C4-2B (cell line): ENCODE data around the gene SNTG2.

ENCODE experiments used
- H3K27ac ChIP-seq: fragments of 450-650 bp; 2 replicates; pipeline ENCODE4 v1.5.1; 2017
- ZFX ChIP-seq: fragments of 450-650 bp; IDR thresholded peaks from 2 replicates; pipeline ENCODE4 v1.6.1; 2017
- TF ChIP-seq, protein P1 (sequence below): fragments of 450-650 bp; conservative IDR thresholded peaks from 2 replicates; pipeline ENCODE4 v1.5.1; 2017; ENCODE audit warnings: mild to moderate bottlenecking

The SNTG2 gene

GRCh38 chr2:1209246-1209645, 258.6 kb downstream of the SNTG2 start:
- TF ChIP-seq, protein P1, sequence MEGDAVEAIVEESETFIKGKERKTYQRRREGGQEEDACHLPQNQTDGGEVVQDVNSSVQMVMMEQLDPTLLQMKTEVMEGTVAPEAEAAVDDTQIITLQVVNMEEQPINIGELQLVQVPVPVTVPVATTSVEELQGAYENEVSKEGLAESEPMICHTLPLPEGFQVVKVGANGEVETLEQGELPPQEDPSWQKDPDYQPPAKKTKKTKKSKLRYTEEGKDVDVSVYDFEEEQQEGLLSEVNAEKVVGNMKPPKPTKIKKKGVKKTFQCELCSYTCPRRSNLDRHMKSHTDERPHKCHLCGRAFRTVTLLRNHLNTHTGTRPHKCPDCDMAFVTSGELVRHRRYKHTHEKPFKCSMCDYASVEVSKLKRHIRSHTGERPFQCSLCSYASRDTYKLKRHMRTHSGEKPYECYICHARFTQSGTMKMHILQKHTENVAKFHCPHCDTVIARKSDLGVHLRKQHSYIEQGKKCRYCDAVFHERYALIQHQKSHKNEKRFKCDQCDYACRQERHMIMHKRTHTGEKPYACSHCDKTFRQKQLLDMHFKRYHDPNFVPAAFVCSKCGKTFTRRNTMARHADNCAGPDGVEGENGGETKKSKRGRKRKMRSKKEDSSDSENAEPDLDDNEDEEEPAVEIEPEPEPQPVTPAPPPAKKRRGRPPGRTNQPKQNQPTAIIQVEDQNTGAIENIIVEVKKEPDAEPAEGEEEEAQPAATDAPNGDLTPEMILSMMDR: no peak
- no peak for TF ChIP-seq ZFX
- H3K27ac ChIP-seq: no peak overlapping the region

DNA sequence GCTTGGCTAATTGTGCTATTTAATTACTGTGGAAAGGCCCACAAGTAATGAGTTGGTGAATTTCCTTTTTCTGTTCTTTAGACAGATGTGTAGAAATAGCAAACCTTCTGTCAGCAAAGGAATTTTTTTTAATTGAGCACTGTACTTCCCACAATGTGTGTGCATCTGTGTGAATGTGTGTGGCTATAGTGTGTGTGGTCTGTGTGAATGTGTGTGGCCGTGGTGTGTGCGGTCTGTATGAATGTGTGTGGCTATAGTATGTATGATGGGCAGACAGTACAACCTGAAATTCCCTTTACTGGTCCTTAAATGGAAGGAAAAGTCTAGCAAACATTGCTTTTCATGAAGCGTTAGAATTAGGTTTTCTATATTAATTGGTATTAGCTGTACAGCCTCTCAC, 259.1 kb downstream of the SNTG2 start:
- TF ChIP-seq ZFX: no peak
- TF ChIP-seq, protein P1: no peak
- no peak overlapping the region for H3K27ac ChIP-seq

DNA sequence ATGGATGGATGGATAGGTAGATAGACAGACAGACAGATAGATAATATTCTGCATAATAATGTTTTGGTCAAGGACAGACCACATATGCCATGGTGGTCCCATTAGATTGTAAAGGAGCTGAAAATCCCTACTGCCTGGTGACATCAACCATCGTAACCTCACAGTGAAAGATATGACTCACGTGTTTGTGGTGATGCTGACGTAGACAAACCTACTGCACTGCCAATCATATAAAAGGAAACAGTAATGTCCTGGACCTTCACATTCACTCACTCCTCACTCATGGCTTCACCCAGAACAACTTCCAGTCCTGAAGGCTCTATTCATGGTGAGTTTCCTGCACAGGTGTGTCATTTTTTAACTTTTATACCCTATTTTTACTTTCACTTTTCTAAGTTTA, 259.7 kb downstream of the SNTG2 start:
- no peak for TF ChIP-seq ZFX
- TF ChIP-seq, protein P1: no peak
- H3K27ac ChIP-seq: no peak overlapping the region

GRCh38 chr2:1219901-1220573, 269.4 kb downstream of the SNTG2 start:
- TF ChIP-seq, protein P1: no peak
- TF ChIP-seq ZFX: no peak
- H3K27ac ChIP-seq: no peak overlapping the region

DNA sequence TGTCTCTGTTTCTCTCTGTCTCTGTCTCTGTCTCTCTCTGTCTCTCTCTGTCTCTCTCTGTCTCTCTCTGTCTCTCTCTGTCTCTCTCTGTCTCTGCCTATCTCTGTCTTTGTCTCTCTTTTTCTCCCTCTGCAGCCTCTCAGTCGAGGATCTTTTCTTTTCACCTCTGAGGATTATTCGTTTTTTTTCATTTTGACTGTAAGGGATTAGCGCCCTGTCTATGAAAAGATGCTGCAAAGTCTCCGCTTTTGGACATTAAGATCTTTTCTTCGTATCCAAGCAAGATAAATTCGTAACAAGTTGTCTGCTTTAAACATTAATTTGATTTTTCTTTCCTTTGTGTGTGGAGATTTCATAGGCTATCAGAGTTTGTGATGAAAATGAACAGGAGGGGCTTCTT, 271.4 kb downstream of the SNTG2 start:
- H3K27ac ChIP-seq: no peak overlapping the region
- TF ChIP-seq, protein P1: no peak
- TF ChIP-seq ZFX: no peak

GRCh38 chr2:1223791-1224190, 273.1 kb downstream of the SNTG2 start:
- no peak overlapping the region for H3K27ac ChIP-seq
- no peak for TF ChIP-seq ZFX
- TF ChIP-seq, protein P1: no peak

- TF ChIP-seq ZFX: no peak
- TF ChIP-seq, protein P1: no peak
- H3K27ac ChIP-seq: no peak overlapping the region
Observed at GRCh38 chr2:1224901-1225300, 274.3 kb downstream of the SNTG2 start.
